Neural cell (in vitro differentiated cells): Measurements from ENCODE around the gene ST7L. TPM values are rescaled to one million over a fixed set of nuclear protein-coding genes. Genes with fewer than 3 reads are reported as not detected.

ENCODE experiments used
- H2AFZ ChIP-seq: fragments of 200-600, 300-800 bp; sonication (generic), shearing (Covaris generic); 2 replicates; pipeline ENCODE4 v1.6.0; 2014; ENCODE audit warnings: low read depth, mild to moderate bottlenecking, antibody characterized with exemption, low read length, moderate library complexity
- H3F3A ChIP-seq: fragments of 200-600 bp; shearing (Covaris generic); 2 replicates; pipeline ENCODE4 v1.6.1; 2016; ENCODE audit warnings: mild to moderate bottlenecking, moderate library complexity, mixed read lengths, antibody characterized with exemption, low read length; ENCODE audit not compliant: insufficient read depth, poor library complexity, severe bottlenecking
- H3K27ac ChIP-seq: fragments of 200-600, 300-800 bp; sonication (generic), shearing (Covaris generic); 2 replicates; pipeline ENCODE4 v1.5.1; 2014; ENCODE audit warnings: mild to moderate bottlenecking, low read length, moderate library complexity
- H3K27me3 ChIP-seq: fragments of 300-800, 200-600 bp; sonication (generic), shearing (Covaris generic); 2 replicates; pipeline ENCODE4 v1.6.0; 2014; ENCODE audit warnings: mild to moderate bottlenecking, low read depth, low read length, moderate library complexity; ENCODE audit not compliant: insufficient read depth
- H3K36me3 ChIP-seq: fragments of 300-800, 200-600 bp; sonication (generic), shearing (Covaris generic); 2 replicates; pipeline ENCODE4 v1.5.1; 2014; ENCODE audit warnings: mild to moderate bottlenecking, antibody characterized with exemption, low read length, moderate library complexity; ENCODE audit not compliant: insufficient read depth
- H3K4me2 ChIP-seq: fragments of 300-800, 200-600 bp; sonication (generic), shearing (Covaris generic); 2 replicates; pipeline ENCODE4 v1.6.0; 2014; ENCODE audit warnings: mild to moderate bottlenecking, low read length
- H3K4me3 ChIP-seq: fragments of 300-800, 200-600 bp; sonication (generic), shearing (Covaris generic); 2 replicates; pipeline ENCODE4 v1.5.1; 2014; ENCODE audit warnings: mild to moderate bottlenecking, low read length, moderate library complexity
- H3K79me2 ChIP-seq: fragments of 200-600 bp; shearing (Covaris generic); replicated peaks from 2 replicates; pipeline ENCODE4 v1.6.0; 2014; ENCODE audit warnings: mild to moderate bottlenecking, low read length, moderate library complexity; ENCODE audit not compliant: insufficient read depth
- H3K9ac ChIP-seq: fragments of 300-800, 200-600 bp; sonication (generic), shearing (Covaris generic); 2 replicates; pipeline ENCODE4 v1.6.1; 2016; ENCODE audit warnings: mild to moderate bottlenecking, low read length, mixed read lengths
- H3K9me2 ChIP-seq: fragments of 200-600 bp; shearing (Covaris generic); 2 replicates; pipeline ENCODE4 v1.6.1; 2016; ENCODE audit warnings: mild to moderate bottlenecking, low read length, mixed read lengths; ENCODE audit not compliant: insufficient read depth
- H3K9me3 ChIP-seq: fragments of 200-600, 300-800 bp; sonication (generic), shearing (Covaris generic); 2 replicates; pipeline ENCODE4 v1.6.1; 2016; ENCODE audit warnings: mild to moderate bottlenecking, mixed run types, low read length, moderate library complexity, mixed read lengths
- H4K20me1 ChIP-seq: fragments of 200-600 bp; shearing (Covaris generic); 2 replicates; pipeline ENCODE4 v1.6.1; 2016; ENCODE audit warnings: mild to moderate bottlenecking, mixed run types; ENCODE audit not compliant: insufficient read depth
- EP300 ChIP-seq: fragments of 450-650 bp; conservative IDR thresholded peaks from 2 replicates; pipeline ENCODE4 v1.6.1; 2014; ENCODE audit warnings: antibody characterized with exemption, mild to moderate bottlenecking, moderate library complexity; ENCODE audit not compliant: poor library complexity, severe bottlenecking
- EZH2 ChIP-seq: fragments of 200-600, 300-800 bp; shearing (Covaris generic), sonication (generic); IDR thresholded peaks from 2 replicates; pipeline ENCODE4 v1.6.1; 2014; ENCODE audit warnings: antibody characterized with exemption, low read length, borderline replicate concordance, mild to moderate bottlenecking; ENCODE audit not compliant: insufficient read depth, poor library complexity, severe bottlenecking
- MXI1 ChIP-seq: fragments of 450-650 bp; conservative IDR thresholded peaks from 2 replicates; pipeline ENCODE4 v1.6.1; 2014; ENCODE audit warnings: antibody characterized with exemption, mild to moderate bottlenecking; ENCODE audit not compliant: poor library complexity, severe bottlenecking
- POLR2AphosphoS5 ChIP-seq: IDR thresholded peaks from 2 replicates; pipeline ENCODE4 v1.6.1; 2012
- RAD21 ChIP-seq: fragments of 450-650 bp; conservative IDR thresholded peaks from 2 replicates; pipeline ENCODE4 v1.6.1; 2014; ENCODE audit warnings: antibody characterized with exemption, mild to moderate bottlenecking, moderate library complexity
- SMC3 ChIP-seq: fragments of 450-650 bp; conservative IDR thresholded peaks from 2 replicates; pipeline ENCODE4 v1.6.1; 2014; ENCODE audit warnings: antibody characterized with exemption, mild to moderate bottlenecking, moderate library complexity; ENCODE audit not compliant: poor library complexity
- TAF1 ChIP-seq: IDR thresholded peaks from 2 replicates; pipeline ENCODE4 v1.6.1; 2012; ENCODE audit warnings: low read depth
- polyA plus RNA-seq: library from polyadenylated mRNA; depleted of rRNA; stranded (reverse); fragments of >200 nt; gene quantifications from 2 replicates; pipeline ENCODE4 v1.2.3, GENCODE V29; 2014
- TF ChIP-seq, protein P1 (sequence below): fragments of 450-650 bp; IDR thresholded peaks from 2 replicates; pipeline ENCODE4 v1.5.1; 2014; ENCODE audit warnings: antibody characterized with exemption, mild to moderate bottlenecking, moderate library complexity; ENCODE audit not compliant: poor library complexity, severe bottlenecking
- TF ChIP-seq, protein P2 (sequence below): IDR thresholded peaks from 2 replicates; pipeline ENCODE4 v1.6.1; 2012; ENCODE audit warnings: borderline replicate concordance

Gene ST7L
- polyA plus RNA-seq, 1 donor from 2014 or later = 33.7 TPM

DNA sequence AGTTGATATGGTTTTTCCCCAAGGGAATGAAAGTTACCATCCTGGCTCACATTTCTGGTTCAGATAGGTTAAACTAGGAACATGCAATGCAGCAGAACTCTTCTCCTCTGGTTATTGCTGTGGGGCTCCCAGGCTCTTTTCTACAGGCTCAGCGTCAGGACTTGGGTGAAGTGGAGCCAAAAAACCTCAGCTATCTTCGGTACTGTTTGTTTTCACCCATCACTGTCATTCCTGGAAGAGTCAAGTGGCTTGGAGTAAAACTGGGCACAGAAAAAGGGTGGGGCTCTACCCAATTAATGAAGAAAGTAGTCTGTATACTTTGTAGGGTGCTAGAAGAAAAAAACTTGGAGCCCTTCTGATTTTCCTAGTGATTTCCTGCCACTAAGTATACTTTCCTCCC lies 100.8 kb downstream of the ST7L start:
- no peaks in the 10 kb centered on the region for H3F3A ChIP-seq
- H3K36me3 ChIP-seq = no peaks in the 10 kb centered on the region
- H3K79me2 ChIP-seq = no peaks in the 10 kb centered on the region
- no peak overlapping the region for H3K9ac ChIP-seq
- H2AFZ ChIP-seq = no peak overlapping the region
- H3K4me2 ChIP-seq = no peak overlapping the region
- no peaks in the 10 kb centered on the region for H3K9me2 ChIP-seq
- H3K27ac ChIP-seq = no peak overlapping the region
- no peak for TF ChIP-seq RAD21
- TF ChIP-seq SMC3 = no peak
- no peak for TF ChIP-seq TAF1
- H4K20me1 ChIP-seq = no peaks in the 10 kb centered on the region
- no peaks in the 10 kb centered on the region for H3K27me3 ChIP-seq
- no peak overlapping the region for H3K4me3 ChIP-seq
- no peaks in the 10 kb centered on the region for H3K9me3 ChIP-seq

DNA sequence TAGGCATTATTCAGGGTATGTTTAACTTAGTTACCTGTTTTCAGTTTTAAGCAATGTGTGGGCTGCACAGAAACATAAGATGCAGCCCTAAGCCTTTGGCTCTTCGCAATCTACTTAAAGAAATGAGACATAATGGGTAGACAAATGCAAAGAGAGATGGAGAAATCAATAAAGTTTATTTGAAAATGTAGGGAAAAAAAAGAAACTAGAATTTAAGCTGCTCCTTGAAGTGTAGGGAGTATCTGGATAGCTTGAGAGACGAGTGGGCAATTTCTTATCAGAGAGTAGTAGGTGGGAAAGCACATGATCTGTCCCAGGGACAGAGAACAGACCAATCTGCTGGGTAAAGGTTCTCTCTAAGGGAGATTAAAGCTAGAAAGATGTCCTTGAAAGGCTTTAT lies 101.3 kb downstream of the ST7L start:
- Histone ChIP-seq H2AFZ (no peak overlapping the region), H3K9me3 (no peaks in the 10 kb centered on the region), H3K27me3 (no peaks in the 10 kb centered on the region), H3K27ac (no peak overlapping the region), H3K4me3 (no peak overlapping the region), H3K4me2 (no peak overlapping the region), H4K20me1 (no peaks in the 10 kb centered on the region), H3K79me2 (no peaks in the 10 kb centered on the region), H3K9ac (no peak overlapping the region), H3K9me2 (no peaks in the 10 kb centered on the region), H3K36me3 (no peaks in the 10 kb centered on the region), H3F3A (no peaks in the 10 kb centered on the region)
- TF ChIP-seq EP300 (no peak), EZH2 (no peak), MXI1 (no peak), TAF1 (no peak), POLR2AphosphoS5 (no peak)

DNA sequence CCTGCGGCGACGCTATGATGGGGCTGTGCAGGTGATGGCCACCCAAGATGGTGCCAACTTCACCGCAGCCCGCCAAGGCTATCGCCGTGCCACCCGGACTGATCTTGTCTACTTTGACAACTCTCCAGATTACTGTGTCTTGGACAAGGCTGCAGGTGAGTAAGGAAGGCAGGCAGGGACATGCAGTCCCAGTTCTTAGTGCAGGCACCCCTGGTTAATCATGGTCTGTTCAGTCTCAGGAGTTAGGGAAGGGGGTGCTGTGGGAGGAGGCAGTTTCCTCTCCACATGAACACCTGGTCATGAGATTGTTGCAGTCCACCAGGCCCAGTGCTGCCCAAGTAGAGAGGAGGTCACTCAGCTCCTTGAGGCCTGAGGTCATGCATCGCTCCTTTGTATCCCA lies 101.7 kb downstream of the ST7L start:
- Histone ChIP-seq H3K27ac (no peak overlapping the region), H3F3A (no peaks in the 10 kb centered on the region), H2AFZ (no peak overlapping the region), H3K4me3 (no peak overlapping the region), H3K79me2 (no peaks in the 10 kb centered on the region), H4K20me1 (no peaks in the 10 kb centered on the region), H3K4me2 (no peak overlapping the region), H3K9me3 (no peaks in the 10 kb centered on the region), H3K27me3 (no peaks in the 10 kb centered on the region), H3K9ac (no peak overlapping the region), H3K36me3 (no peaks in the 10 kb centered on the region), H3K9me2 (no peaks in the 10 kb centered on the region)
- TF ChIP-seq EZH2 (no peak), RAD21 (no peak), EP300 (no peak), TAF1 (no peak), POLR2AphosphoS5 (no peak), SMC3 (no peak), MXI1 (no peak)
- TF ChIP-seq, protein P1, sequence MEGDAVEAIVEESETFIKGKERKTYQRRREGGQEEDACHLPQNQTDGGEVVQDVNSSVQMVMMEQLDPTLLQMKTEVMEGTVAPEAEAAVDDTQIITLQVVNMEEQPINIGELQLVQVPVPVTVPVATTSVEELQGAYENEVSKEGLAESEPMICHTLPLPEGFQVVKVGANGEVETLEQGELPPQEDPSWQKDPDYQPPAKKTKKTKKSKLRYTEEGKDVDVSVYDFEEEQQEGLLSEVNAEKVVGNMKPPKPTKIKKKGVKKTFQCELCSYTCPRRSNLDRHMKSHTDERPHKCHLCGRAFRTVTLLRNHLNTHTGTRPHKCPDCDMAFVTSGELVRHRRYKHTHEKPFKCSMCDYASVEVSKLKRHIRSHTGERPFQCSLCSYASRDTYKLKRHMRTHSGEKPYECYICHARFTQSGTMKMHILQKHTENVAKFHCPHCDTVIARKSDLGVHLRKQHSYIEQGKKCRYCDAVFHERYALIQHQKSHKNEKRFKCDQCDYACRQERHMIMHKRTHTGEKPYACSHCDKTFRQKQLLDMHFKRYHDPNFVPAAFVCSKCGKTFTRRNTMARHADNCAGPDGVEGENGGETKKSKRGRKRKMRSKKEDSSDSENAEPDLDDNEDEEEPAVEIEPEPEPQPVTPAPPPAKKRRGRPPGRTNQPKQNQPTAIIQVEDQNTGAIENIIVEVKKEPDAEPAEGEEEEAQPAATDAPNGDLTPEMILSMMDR = no peak
- TF ChIP-seq, protein P2, sequence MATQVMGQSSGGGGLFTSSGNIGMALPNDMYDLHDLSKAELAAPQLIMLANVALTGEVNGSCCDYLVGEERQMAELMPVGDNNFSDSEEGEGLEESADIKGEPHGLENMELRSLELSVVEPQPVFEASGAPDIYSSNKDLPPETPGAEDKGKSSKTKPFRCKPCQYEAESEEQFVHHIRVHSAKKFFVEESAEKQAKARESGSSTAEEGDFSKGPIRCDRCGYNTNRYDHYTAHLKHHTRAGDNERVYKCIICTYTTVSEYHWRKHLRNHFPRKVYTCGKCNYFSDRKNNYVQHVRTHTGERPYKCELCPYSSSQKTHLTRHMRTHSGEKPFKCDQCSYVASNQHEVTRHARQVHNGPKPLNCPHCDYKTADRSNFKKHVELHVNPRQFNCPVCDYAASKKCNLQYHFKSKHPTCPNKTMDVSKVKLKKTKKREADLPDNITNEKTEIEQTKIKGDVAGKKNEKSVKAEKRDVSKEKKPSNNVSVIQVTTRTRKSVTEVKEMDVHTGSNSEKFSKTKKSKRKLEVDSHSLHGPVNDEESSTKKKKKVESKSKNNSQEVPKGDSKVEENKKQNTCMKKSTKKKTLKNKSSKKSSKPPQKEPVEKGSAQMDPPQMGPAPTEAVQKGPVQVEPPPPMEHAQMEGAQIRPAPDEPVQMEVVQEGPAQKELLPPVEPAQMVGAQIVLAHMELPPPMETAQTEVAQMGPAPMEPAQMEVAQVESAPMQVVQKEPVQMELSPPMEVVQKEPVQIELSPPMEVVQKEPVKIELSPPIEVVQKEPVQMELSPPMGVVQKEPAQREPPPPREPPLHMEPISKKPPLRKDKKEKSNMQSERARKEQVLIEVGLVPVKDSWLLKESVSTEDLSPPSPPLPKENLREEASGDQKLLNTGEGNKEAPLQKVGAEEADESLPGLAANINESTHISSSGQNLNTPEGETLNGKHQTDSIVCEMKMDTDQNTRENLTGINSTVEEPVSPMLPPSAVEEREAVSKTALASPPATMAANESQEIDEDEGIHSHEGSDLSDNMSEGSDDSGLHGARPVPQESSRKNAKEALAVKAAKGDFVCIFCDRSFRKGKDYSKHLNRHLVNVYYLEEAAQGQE = no peak
